Liver (tissue), 2 donors: ENCODE measurements around the gene RESP18.

Experiments used
- TF ChIP-seq, protein P1 (sequence below): IDR thresholded peaks from 2 replicates; pipeline ENCODE4 v1.6.1; 2016; ENCODE audit warnings: antibody characterized with exemption, mild to moderate bottlenecking
- TF ChIP-seq, protein P2 (sequence below): IDR thresholded peaks from 2 replicates; pipeline ENCODE4 v1.6.1; 2016; ENCODE audit warnings: antibody characterized with exemption
- TF ChIP-seq, protein P3 (sequence below): fragments of 150-350 bp; IDR thresholded peaks from 2 replicates; pipeline ENCODE4 v1.5.1; 2017; ENCODE audit warnings: improper control_type of control experiment, low read depth, low read length; ENCODE audit not compliant: missing input control
- donor health status: healthy.

DNA sequence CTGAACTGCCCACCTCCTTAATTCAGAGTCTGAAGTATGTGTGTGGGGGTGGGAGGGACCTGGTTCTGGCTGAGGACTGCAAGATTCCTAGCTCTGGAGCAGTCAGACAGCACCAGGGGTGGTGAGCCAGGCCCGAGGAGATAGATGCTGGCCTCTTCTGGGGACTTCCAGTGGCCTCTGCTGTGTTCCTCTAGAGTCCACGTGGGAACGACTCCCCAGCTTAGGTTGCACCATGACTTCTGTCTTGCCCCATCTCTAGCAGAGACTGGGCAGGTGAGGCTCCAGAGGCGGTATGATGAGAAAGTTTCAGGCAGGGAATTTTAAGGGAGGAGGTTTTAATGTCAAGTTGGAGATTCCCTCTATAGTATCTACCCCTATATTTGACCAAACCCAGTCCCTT, 22.0 kb upstream of the RESP18 start:
- TF ChIP-seq, protein P1, sequence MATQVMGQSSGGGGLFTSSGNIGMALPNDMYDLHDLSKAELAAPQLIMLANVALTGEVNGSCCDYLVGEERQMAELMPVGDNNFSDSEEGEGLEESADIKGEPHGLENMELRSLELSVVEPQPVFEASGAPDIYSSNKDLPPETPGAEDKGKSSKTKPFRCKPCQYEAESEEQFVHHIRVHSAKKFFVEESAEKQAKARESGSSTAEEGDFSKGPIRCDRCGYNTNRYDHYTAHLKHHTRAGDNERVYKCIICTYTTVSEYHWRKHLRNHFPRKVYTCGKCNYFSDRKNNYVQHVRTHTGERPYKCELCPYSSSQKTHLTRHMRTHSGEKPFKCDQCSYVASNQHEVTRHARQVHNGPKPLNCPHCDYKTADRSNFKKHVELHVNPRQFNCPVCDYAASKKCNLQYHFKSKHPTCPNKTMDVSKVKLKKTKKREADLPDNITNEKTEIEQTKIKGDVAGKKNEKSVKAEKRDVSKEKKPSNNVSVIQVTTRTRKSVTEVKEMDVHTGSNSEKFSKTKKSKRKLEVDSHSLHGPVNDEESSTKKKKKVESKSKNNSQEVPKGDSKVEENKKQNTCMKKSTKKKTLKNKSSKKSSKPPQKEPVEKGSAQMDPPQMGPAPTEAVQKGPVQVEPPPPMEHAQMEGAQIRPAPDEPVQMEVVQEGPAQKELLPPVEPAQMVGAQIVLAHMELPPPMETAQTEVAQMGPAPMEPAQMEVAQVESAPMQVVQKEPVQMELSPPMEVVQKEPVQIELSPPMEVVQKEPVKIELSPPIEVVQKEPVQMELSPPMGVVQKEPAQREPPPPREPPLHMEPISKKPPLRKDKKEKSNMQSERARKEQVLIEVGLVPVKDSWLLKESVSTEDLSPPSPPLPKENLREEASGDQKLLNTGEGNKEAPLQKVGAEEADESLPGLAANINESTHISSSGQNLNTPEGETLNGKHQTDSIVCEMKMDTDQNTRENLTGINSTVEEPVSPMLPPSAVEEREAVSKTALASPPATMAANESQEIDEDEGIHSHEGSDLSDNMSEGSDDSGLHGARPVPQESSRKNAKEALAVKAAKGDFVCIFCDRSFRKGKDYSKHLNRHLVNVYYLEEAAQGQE: no peak
- TF ChIP-seq, protein P2, sequence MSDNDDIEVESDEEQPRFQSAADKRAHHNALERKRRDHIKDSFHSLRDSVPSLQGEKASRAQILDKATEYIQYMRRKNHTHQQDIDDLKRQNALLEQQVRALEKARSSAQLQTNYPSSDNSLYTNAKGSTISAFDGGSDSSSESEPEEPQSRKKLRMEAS: no peak
- TF ChIP-seq, protein P3, sequence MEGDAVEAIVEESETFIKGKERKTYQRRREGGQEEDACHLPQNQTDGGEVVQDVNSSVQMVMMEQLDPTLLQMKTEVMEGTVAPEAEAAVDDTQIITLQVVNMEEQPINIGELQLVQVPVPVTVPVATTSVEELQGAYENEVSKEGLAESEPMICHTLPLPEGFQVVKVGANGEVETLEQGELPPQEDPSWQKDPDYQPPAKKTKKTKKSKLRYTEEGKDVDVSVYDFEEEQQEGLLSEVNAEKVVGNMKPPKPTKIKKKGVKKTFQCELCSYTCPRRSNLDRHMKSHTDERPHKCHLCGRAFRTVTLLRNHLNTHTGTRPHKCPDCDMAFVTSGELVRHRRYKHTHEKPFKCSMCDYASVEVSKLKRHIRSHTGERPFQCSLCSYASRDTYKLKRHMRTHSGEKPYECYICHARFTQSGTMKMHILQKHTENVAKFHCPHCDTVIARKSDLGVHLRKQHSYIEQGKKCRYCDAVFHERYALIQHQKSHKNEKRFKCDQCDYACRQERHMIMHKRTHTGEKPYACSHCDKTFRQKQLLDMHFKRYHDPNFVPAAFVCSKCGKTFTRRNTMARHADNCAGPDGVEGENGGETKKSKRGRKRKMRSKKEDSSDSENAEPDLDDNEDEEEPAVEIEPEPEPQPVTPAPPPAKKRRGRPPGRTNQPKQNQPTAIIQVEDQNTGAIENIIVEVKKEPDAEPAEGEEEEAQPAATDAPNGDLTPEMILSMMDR: no peak
